Breast epithelium (tissue), 4 donors: ENCODE measurements around the gene MYL12A. TPM values are rescaled to one million over a fixed set of nuclear protein-coding genes. Genes with fewer than 3 reads are reported as not detected.
A peak's percentile ranks its signal among the peaks of the same experiment; 100 is the strongest.
"Not testable (repeated sequence)": the region's sequence is repeated elsewhere in the genome, so short reads cannot be mapped to it uniquely, and the experiment has no call there.

Experiments used
- DNase-seq, 2 donors: peaks; one replicate each; pipeline ENCODE4 v3.0.0-alpha.2; 2019; ENCODE audit warnings: low spot score in 2 of 2
- H3K27ac ChIP-seq, 2 donors: fragments of 200-600 bp; sonication (generic) in 1 of 2; one replicate each; pipeline ENCODE4 v1.5.1; 2016 to 2019; ENCODE audit warnings: mild to moderate bottlenecking in 1 of 2
- H3K27me3 ChIP-seq, 2 donors: fragments of 200-600 bp; sonication (generic) in 1 of 2; one replicate each; pipeline versions ENCODE4 v1.5.1 to v1.6.0; 2017 to 2019; ENCODE audit warnings: control low read depth in 1 of 2, mild to moderate bottlenecking in 1 of 2
- H3K36me3 ChIP-seq: fragments of 200-600 bp; one replicate; pipeline ENCODE4 v1.5.1; 2019
- H3K4me1 ChIP-seq, 2 donors: fragments of 200-600 bp; sonication (generic); one replicate each; pipeline ENCODE4 v1.5.1; 2016 to 2019; ENCODE audit warnings: control low read depth in 1 of 2
- H3K4me3 ChIP-seq, 3 donors: fragments of 200-600 bp; sonication (generic); 1 replicate in 2 of 3; 2 replicates in 1 of 3; pipeline ENCODE4 v1.5.1; 2016 to 2019; ENCODE audit warnings: mild to moderate bottlenecking in 3 of 3, moderate library complexity in 2 of 3
- H3K9me3 ChIP-seq, 2 donors: fragments of 200-600 bp; sonication (generic) in 1 of 2; one replicate each; pipeline ENCODE4 v1.5.1; 2016 to 2019; ENCODE audit warnings: control low read depth in 1 of 2
- POLR2A ChIP-seq: fragments of 450-650 bp; IDR thresholded peaks from one replicate; pipeline ENCODE4 v1.6.1; 2016; ENCODE audit warnings: antibody characterized with exemption, mild to moderate bottlenecking, moderate library complexity
- POLR2AphosphoS5 ChIP-seq, 3 donors: sonication (generic); formaldehyde crosslinking; IDR thresholded peaks; one replicate each; pipeline ENCODE4 v1.6.1; 2017; ENCODE audit warnings: antibody characterized with exemption in 3 of 3
- intact Hi-C: fragments of 100-400 bp; cut with DNase I; formaldehyde crosslinking; loops from one replicate; pipeline ENCODE4 v1.15.1; 2023; ENCODE audit warnings: low total_unique reads
- total RNA-seq, 3 donors: library from RNA; depleted of rRNA; stranded (reverse); fragments of >200 nt; gene quantifications; one replicate each; pipeline ENCODE4 v1.1.0, GENCODE V29; 2016
- TF ChIP-seq, protein P1 (sequence below), 3 donors: fragments of 450-650 bp; IDR thresholded peaks; one replicate each; pipeline ENCODE4 v1.5.1; 2016 to 2017; ENCODE audit warnings: antibody characterized with exemption in 3 of 3, mild to moderate bottlenecking in 3 of 3, moderate library complexity in 3 of 3

Gene MYL12A
- total RNA-seq, 3 donors from 2014 or later, result 403 to 495 (median 444) TPM

DNA sequence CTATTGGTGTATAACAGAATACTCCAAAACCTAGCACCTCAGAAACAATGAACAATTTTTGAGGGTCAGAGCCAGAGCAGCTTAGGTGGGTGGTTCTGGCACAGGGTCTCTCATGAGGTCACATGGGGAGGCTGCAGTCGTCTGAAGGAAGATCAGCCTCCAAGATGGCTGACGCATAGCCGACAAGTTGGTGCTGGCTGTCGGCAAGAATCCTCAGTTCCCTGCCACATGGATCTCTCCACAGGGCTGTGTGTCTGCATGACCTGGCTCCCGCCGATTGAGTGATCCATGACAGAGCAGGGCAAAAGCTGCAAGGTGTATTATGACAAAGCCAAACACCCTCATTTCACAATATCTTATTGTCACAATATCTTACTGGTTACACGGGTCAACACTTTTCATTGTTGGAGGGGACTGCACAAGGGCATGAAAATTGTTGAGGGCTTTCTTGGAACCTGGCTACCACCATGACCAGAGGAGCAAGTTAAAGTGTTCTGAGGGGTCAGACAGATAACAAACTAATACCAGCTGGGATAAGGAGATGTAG lies 18.5 kb downstream of the MYL12A start:
- no peaks in the 10 kb centered on the region for H3K27me3 ChIP-seq
- H3K9me3 ChIP-seq, result no peaks in the 10 kb centered on the region
- intact Hi-C loops, result loop anchor here (10.0 kb wide), 1 partner anchor 329 kb away; no protein-coding TSS in a partner anchor
- peaks cover 0 to 24% of the 10 kb centered on the region in 2 donors for H3K4me1 ChIP-seq
- peak overlapping the region in 1 of 2 donors; percentile 56 for H3K27ac ChIP-seq
- H3K36me3 ChIP-seq, result no peaks in the 10 kb centered on the region
- no peak overlapping the region for H3K4me3 ChIP-seq
- peak in 1 of 3 donors; percentile 7 for TF ChIP-seq POLR2AphosphoS5 (IDR thresholded peaks at IDR 0.05)
- TF ChIP-seq, protein P1, sequence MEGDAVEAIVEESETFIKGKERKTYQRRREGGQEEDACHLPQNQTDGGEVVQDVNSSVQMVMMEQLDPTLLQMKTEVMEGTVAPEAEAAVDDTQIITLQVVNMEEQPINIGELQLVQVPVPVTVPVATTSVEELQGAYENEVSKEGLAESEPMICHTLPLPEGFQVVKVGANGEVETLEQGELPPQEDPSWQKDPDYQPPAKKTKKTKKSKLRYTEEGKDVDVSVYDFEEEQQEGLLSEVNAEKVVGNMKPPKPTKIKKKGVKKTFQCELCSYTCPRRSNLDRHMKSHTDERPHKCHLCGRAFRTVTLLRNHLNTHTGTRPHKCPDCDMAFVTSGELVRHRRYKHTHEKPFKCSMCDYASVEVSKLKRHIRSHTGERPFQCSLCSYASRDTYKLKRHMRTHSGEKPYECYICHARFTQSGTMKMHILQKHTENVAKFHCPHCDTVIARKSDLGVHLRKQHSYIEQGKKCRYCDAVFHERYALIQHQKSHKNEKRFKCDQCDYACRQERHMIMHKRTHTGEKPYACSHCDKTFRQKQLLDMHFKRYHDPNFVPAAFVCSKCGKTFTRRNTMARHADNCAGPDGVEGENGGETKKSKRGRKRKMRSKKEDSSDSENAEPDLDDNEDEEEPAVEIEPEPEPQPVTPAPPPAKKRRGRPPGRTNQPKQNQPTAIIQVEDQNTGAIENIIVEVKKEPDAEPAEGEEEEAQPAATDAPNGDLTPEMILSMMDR (IDR thresholded peaks at IDR 0.05), result no peak
- DNase-seq, result peak in 1 of 2 donors; percentile 74

DNA sequence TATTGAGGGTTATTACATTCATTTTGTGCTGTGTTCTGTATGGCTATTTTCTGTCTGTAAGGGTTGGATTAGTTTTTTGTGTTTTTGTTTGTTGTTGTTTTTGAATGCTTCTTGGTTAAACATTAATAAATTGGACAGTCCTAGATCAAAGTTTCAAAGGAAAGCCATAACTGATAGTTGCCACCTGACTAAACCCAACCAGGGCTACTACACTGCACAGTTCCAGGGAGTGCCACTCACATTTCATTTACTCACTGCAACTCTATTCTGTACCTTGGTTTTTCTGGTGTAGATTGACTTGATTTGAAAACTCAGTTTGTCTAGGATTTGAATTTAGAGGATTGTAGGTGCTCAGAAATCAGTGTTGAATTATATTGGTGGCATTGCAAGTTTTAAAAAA lies 20.7 kb downstream of the MYL12A start:
- no peak for TF ChIP-seq POLR2AphosphoS5 (IDR thresholded peaks at IDR 0.05)
- no peak for DNase-seq
- Histone ChIP-seq H3K27me3 (no peaks in the 10 kb centered on the region), H3K27ac (peak overlapping the region in 1 of 2 donors; percentile 6), H3K9me3 (no peaks in the 10 kb centered on the region), H3K4me1 (peaks cover 0 to 28% of the 10 kb centered on the region in 2 donors), H3K4me3 (no peak overlapping the region), H3K36me3 (no peaks in the 10 kb centered on the region)
- intact Hi-C loops, result loop anchor here (10.0 kb wide), 1 partner anchor 326 kb away; no protein-coding TSS in a partner anchor

DNA sequence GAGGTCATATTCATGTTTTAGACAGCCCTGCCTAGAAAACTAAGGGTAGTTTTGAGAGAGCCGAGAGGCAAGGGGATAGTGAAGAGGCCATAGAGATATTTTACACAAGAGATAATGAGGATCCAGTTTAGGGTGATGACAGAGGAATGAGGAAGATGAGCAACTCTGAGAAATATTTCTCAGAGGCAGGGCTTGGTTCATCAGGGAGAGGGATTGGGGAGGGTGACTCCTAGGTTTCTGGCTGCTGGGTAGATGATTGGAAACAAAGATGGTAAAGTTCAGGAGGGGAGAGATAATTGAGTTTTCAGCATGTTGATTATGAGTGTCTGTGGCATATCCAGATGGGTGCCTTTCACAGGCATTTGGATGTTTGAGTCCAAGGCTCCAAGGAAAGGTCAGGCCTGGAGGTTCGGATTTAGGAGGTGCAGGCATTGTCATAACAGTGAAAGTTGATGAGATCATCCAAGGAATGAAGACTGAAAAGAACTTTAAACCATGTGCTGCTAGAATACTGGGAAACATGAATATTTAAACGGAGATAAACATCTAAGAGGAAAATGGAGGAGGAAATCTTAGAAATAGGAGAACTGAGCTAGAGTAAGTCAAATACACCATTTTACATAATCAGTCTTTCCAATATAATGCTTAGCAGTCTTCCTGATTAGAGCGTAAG lies 21.8 kb downstream of the MYL12A start:
- TF ChIP-seq POLR2AphosphoS5 (IDR thresholded peaks at IDR 0.05) (no peak), POLR2A (no peak)
- TF ChIP-seq, protein P1 (IDR thresholded peaks at IDR 0.05), result no peak
- Histone ChIP-seq H3K36me3 (no peaks in the 10 kb centered on the region), H3K4me3 (no peak overlapping the region), H3K9me3 (no peaks in the 10 kb centered on the region), H3K27ac (peak overlapping the region in 1 of 2 donors; percentile 3), H3K27me3 (no peaks in the 10 kb centered on the region), H3K4me1 (peaks cover 0 to 28% of the 10 kb centered on the region in 2 donors)
- DNase-seq, result no peak
- intact Hi-C loops, result loop anchor here (10.0 kb wide), 1 partner anchor 325 kb away; no protein-coding TSS in a partner anchor

DNA sequence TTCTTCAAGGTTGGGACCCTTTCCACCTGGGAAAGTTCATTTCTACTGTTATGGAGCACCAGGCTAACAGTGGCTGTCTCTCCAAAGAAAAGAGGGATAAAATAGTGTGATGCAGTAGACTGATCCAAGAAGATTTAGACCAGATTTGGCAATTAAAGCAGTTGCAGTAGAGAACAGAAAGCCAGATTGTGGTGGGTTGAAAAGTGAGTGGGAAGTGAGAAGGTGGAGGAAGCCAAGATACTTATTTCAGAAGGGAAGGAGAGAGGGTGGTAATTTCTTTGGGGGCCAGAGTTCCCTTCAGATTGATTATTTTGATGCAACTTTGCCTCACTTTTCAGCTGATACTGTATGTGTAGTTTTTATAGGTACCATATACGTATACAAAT lies 22.3 kb downstream of the MYL12A start:
- Histone ChIP-seq H3K27me3 (no peaks in the 10 kb centered on the region), H3K36me3 (no peaks in the 10 kb centered on the region), H3K27ac (peak overlapping the region in 1 of 2 donors; percentile 3), H3K4me3 (no peak overlapping the region), H3K9me3 (no peaks in the 10 kb centered on the region), H3K4me1 (peaks cover 0 to 28% of the 10 kb centered on the region in 2 donors)
- intact Hi-C loops, result loop anchor here (10.0 kb wide), 2 partner anchors 325 to 405 kb away; no protein-coding TSS in a partner anchor
- no peak for DNase-seq
- TF ChIP-seq POLR2A, result no peak
- TF ChIP-seq POLR2AphosphoS5 (IDR thresholded peaks at IDR 0.05), result no peak
- TF ChIP-seq, protein P1 (IDR thresholded peaks at IDR 0.05), result no peak

DNA sequence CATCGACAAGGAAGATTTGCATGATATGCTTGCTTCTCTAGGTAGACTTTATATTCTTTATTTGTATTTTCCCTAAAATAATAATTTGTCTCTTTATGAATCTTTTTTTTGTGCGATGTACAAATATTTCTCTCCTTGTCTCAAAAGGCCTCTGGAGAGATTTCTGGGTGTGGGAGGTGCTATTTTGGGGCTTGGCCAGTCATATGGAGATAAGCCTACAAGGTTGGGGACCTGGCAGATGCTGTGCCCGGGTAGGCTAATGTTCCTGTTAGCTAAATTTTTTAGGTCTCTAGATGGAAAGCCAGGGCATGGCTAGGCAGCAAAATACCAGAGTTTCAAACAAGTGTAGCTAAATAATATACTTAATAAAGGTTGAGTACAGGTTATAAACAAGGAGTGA lies 25.4 kb downstream of the MYL12A start:
- intact Hi-C loops, result loop anchor here (10.0 kb wide), 1 partner anchor 402 kb away; no protein-coding TSS in a partner anchor
- DNase-seq, result no peak
- no peak for TF ChIP-seq POLR2A
- TF ChIP-seq POLR2AphosphoS5 (IDR thresholded peaks at IDR 0.05), result no peak
- Histone ChIP-seq H3K27ac (no peak overlapping the region), H3K9me3 (no peaks in the 10 kb centered on the region), H3K4me1 (peaks cover 0 to 23% of the 10 kb centered on the region in 2 donors), H3K36me3 (no peaks in the 10 kb centered on the region), H3K27me3 (no peaks in the 10 kb centered on the region), H3K4me3 (no peak overlapping the region)

DNA sequence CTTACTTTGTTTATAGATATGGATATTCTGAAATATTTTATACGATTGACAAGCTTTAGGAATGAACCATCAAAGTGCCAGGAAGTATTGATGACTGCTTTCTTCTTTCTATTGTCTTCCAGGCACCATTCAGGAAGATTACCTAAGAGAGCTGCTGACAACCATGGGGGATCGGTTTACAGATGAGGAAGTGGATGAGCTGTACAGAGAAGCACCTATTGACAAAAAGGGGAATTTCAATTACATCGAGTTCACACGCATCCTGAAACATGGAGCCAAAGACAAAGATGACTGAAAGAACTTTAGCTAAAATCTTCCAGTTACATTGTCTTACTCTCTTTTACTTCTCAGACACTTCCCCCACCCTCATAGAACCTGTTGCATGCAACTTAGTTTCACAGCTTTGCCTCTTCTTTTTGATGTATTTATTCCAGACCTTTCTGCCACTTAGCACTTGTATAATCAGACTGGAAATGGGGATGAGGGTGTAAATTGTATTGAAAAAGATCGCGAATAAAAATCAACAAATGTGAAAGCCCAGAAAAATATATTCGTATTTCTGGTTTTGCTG lies 30.1 kb downstream of the MYL12A start:
- H3K27me3 ChIP-seq, H3K4me1 ChIP-seq, DNase-seq, H3K9me3 ChIP-seq, H3K4me3 ChIP-seq, H3K36me3 ChIP-seq, H3K27ac ChIP-seq: not testable (repeated sequence)
- intact Hi-C loops, result loop anchor here (10.0 kb wide), 1 partner anchor 397 kb away; no protein-coding TSS in a partner anchor
